GM19099 (cell line): ENCODE measurements around the gene QKI.

ENCODE experiments used
- POLR2A ChIP-seq: IDR thresholded peaks from 3 replicates; pipeline ENCODE4 v1.6.1; 2011; ENCODE audit warnings: low read depth; ENCODE audit not compliant: insufficient read length; ENCODE audit errors: extremely low read depth

The QKI gene

DNA sequence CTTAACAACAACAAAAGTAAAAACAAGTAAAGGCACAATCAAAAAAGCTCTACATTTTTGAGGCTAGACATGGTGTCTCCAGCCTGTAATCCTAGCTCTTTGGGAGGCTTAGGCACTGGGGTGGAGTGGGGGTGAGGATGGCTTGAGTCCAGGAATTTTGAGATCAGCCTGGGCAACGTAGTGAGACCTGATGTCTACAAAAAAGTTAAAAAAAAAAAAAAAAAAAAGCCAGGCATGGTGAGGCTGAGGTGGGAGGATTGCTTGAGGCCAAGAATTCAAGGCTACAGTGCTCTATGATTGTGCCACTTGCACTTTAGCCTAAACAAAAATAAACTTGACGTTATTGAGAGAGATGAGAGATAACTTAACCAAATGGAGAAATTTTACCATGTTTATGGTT, 60.1 kb downstream of the QKI start:
- TF ChIP-seq POLR2A: no peak

GRCh38 chr6:163483107-163483506, 68.6 kb downstream of the QKI start:
- TF ChIP-seq POLR2A: no peak

DNA sequence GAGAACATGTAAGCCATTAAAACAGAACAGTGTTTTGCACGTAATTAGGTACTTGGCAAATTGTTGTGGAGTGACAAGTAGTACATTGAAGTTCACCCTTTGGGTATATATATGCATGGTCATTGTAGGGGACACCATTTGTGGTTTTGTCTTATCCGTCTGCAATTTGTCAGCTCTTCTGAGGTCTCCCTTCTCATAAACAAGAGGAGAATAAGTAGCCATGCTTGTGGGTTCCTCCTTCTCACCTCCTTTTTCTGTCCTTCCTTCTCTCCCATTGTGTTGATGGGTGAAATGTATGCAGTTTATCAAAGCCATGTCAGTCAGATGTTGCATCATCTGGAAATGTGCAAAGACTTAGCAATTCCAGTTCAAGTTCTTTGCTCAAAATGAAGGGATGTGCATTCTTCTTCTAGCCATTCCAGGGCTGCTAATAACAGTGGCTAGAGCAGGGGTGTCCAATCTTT, 70.9 kb downstream of the QKI start:
- TF ChIP-seq POLR2A: no peak

- no peak for TF ChIP-seq POLR2A
Measured at GRCh38 chr6:163486821-163487220, 72.3 kb downstream of the QKI start.

DNA sequence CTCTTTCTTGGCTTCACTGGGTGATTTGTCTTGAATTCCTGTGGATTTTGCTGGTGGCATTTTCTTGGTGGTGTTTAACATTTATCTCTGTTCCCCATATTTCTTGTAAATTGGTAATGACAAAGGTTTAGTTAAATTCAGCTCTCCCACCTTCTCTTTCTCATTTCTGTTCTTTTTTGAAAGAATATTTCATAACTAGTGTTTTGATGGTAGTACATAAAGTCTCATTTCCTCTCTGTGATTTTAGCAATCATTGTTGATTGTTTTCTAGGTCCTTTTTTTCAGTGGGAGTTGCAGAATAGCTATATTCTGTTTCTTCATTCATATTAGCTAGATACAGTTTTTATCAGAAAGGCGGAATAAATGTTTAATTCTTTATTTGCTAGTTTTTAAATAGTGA, 73.1 kb downstream of the QKI start:
- TF ChIP-seq POLR2A: no peak

DNA sequence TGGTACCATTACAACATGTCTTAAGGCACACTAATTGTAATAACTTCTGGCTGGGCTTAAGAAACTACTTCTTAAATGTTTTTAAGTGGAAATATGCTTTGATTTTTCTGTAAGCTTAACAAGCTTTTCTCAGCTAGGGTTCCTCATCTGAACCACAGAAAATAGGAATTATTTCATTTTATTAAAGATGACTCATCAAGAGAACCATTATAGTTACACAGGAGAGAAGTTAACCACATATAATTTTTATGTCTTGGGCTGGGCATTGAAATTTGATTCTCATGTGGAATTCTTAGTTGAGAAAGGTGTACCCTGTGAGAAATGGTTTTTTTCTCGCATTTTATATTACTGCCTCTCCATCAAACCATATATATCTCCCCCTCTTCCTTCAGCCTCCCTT, 75.1 kb downstream of the QKI start:
- no peak for TF ChIP-seq POLR2A

DNA sequence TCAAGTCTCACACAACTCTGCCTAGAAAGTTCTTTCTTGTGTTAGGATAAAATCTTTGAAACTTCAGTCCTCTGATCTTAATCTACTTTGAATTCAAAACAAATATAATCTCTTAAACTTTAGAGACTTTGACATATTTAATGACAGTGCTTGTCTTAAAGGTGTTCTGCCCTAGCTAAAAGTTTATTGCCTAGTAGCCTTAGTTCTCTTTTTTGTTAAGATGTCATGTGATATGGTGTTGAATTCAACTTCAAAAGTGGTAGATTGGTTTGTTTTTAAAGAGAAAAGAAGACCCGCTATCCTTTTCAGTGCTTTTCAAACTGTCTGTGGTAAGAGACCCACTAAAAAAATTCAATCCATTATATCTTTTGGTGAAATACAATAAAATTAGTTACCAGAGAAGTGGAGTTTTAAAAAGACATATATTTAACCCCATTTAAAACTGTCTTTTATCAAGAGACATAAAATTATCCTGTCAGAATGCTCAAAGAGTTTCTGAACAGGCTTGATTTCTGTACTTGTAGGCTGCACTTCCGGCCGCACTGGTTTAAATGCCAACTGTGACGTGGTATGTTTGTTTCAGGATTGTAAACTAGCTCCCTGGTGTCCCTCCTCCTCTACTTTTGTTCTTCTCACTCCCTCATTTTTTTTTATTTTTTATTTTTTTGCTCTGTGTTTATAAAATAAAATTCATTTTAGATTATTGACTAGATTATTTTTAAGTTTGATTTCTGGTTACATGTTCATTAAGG, 76.5 kb downstream of the QKI start:
- TF ChIP-seq POLR2A: no peak

- no peak for TF ChIP-seq POLR2A
Measured at GRCh38 chr6:163491737-163492300, 77.3 kb downstream of the QKI start.

GRCh38 chr6:163494279-163494727, 79.8 kb downstream of the QKI start:
- TF ChIP-seq POLR2A: no peak

DNA sequence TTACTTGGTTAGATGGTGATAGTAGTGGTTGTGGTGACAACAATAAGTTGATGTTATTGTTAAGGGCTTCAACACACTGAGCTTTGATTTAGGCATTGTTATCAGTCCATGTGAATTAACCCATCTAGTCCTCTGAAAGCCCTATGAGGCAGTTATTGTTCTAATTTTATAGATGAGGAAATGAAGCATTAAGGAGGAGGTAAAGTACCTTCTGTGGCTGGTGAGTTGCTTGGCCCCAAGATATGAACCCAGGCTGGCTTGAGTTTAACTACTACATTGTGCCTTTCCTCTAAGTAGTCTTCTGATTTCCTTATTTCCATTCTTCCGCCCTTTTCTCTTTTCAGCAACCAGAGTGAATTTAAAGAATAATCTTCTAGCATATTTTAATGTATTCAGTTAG, 81.7 kb downstream of the QKI start:
- TF ChIP-seq POLR2A: no peak

DNA sequence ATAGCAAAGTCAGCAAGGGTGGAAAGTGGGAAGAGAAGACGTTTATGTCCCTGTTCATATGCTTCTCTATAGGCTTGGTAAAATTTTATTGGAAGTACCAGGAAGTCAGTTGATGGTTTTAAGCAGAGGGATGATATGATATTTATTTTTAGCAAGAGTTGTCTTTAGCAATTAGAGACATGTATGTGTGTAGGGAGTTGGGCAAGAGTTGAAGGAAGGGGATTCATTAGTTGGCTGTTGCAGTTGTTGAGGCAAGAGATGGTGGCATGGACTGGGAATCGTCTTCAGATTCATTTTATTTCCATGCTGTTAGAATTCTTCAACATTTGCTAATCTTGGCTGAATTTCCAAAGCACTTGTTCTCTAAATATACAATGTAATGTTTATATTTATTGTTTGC, 85.6 kb downstream of the QKI start:
- no peak for TF ChIP-seq POLR2A

DNA sequence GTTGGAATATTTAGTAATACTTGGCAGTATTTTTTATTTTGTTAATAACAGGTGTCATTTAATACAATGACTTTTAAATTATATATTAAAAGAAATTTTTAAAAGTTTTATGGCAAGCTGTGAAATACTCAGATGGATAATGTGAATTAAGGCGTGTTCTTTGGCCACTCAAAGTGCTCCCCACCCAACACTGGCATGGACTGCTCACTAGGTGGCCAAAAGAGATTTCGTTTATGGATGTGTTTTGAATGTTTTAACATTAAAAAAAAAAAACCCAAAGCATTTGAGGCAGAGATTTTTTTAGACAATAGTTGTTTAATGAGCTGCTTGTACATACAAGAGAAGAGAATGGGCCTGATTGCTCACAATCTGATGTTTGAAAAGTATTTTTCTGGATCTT, 86.5 kb downstream of the QKI start:
- no peak for TF ChIP-seq POLR2A

- TF ChIP-seq POLR2A: no peak
Measured at GRCh38 chr6:163501439-163501838, 86.9 kb downstream of the QKI start.

DNA sequence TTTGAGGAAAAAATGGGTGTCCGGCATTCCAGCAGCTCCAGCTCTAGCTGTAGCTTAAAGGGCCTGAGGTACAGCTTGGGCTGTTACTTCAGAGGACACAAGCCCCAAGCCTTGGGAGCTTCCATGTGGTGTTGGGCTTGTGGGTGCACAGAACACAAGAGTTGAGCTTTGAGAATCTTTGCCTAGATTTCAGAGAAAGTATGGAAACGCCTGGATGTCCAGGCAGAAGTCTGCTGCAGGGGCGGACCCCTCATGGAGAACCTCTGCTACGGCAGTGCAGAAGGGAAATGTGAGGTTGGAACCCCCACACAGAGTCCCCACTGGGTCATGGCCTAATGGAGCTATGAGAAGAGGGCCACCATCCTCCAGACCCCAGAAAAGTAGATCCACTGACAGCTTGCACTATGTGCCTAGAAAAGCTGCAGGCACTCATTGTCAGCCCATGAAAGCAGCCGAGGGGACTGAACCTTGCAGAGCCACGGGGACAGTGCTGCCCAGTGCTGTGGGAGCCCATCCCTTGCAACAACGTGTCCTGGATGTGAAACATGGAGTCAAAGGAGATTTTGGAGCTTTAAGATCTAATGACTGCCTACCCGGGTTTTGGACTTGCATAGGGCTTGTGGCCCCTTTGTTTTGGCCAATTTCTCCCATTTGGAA, 90.6 kb downstream of the QKI start:
- no peak for TF ChIP-seq POLR2A

DNA sequence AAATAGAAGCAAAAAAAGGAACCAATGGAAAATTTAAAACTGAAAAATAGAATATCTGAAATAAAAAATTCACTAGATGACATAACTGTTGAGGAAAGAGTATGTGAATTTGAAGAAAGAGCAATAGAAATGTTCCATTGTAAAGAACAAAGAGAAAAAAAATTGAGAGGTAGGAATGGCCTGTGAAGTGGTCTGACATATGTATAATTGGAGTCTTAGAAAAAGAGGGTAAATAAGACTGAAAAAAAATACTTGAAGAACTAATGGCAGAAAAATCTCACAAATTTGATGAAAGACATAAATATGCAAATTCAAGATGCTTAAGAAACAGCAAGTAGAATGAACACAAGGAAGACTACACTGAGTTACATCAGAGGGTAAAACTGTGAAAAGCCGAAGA, 93.4 kb downstream of the QKI start:
- no peak for TF ChIP-seq POLR2A

- no peak for TF ChIP-seq POLR2A
Measured at GRCh38 chr6:163513003-163513402, 98.5 kb downstream of the QKI start.
